HepG2 (cell line): ENCODE data around the gene RPL36. TPM values are rescaled to one million over a fixed set of nuclear protein-coding genes. Genes with fewer than 3 reads are reported as not detected.
A peak's percentile ranks its signal among the peaks of the same experiment; 100 is the strongest.

Experiments used
- CBFB ChIP-seq: sonication (generic); formaldehyde crosslinking; IDR thresholded peaks from 2 replicates; pipeline ENCODE4 v1.4.0; 2020; ENCODE audit warnings: missing genetic modification reagents
- FOXA1 ChIP-seq, 2 experiments: fragments of 450-650 bp in 1 of 2; sonication (generic) in 1 of 2; formaldehyde crosslinking in 1 of 2; IDR thresholded peaks; 2 replicates each; pipeline versions ENCODE4 v1.4.0 to v1.6.1; 2016 to 2020; ENCODE audit warnings: missing genetic modification reagents in 1 of 2
- HMGXB3 ChIP-seq: sonication (generic); formaldehyde crosslinking; IDR thresholded peaks from 2 replicates; pipeline ENCODE4 v1.4.0; 2020; ENCODE audit warnings: missing genetic modification reagents, borderline replicate concordance
- MEIS1 ChIP-seq: sonication (generic); formaldehyde crosslinking; IDR thresholded peaks from 2 replicates; pipeline ENCODE4 v1.9.0; 2021; ENCODE audit warnings: mild to moderate bottlenecking, missing genetic modification reagents, moderate library complexity, borderline replicate concordance
- MXD4 ChIP-seq: IDR thresholded peaks from 2 replicates; pipeline ENCODE4 v1.6.1; 2016; ENCODE audit warnings: mild to moderate bottlenecking, missing biosample characterization, missing genetic modification reagents
- POLR2A ChIP-seq, 2 experiments: IDR thresholded peaks; 2 replicates each; pipeline ENCODE4 v1.6.1; 2011; ENCODE audit warnings: low read depth in 2 of 2, low read length in 2 of 2, mild to moderate bottlenecking in 1 of 2, moderate library complexity in 1 of 2; ENCODE audit not compliant: insufficient read depth in 1 of 2
- ZFX ChIP-seq: sonication (generic); formaldehyde crosslinking; IDR thresholded peaks from 2 replicates; pipeline ENCODE4 v1.4.0; 2020; ENCODE audit warnings: mild to moderate bottlenecking, low read depth, missing genetic modification reagents, moderate library complexity
- ZNF136 ChIP-seq: sonication (generic); formaldehyde crosslinking; IDR thresholded peaks from 2 replicates; pipeline ENCODE4 v1.8.1; 2022; ENCODE audit warnings: low read depth, mild to moderate bottlenecking, moderate library complexity, missing genetic modification reagents
- ZNF225 ChIP-seq: sonication (generic); formaldehyde crosslinking; IDR thresholded peaks from 2 replicates; pipeline ENCODE4 v1.4.0; 2020; ENCODE audit warnings: mild to moderate bottlenecking, missing genetic modification reagents
- ZNF564 ChIP-seq: sonication (generic); formaldehyde crosslinking; IDR thresholded peaks from 2 replicates; pipeline ENCODE4 v1.8.1; 2023; ENCODE audit warnings: mild to moderate bottlenecking, missing genetic modification reagents
- ZNF607 ChIP-seq: sonication (generic); formaldehyde crosslinking; IDR thresholded peaks from 2 replicates; pipeline ENCODE4 v1.5.1; 2020; ENCODE audit warnings: missing genetic modification reagents, mild to moderate bottlenecking, borderline replicate concordance
- ZNF616 ChIP-seq: sonication (generic); formaldehyde crosslinking; IDR thresholded peaks from 2 replicates; pipeline ENCODE4 v1.5.0; 2020; ENCODE audit warnings: low read depth, mild to moderate bottlenecking, missing genetic modification reagents
- ZNF724P ChIP-seq: sonication (generic); formaldehyde crosslinking; IDR thresholded peaks from 2 replicates; pipeline ENCODE4 v1.8.0; 2022; ENCODE audit warnings: missing genetic modification reagents, borderline replicate concordance
- ZNF891 ChIP-seq: sonication (generic); formaldehyde crosslinking; IDR thresholded peaks from 2 replicates; pipeline ENCODE4 v1.5.0; 2020; ENCODE audit warnings: mild to moderate bottlenecking, missing genetic modification reagents
- ZSCAN21 ChIP-seq: sonication (generic); formaldehyde crosslinking; IDR thresholded peaks from 2 replicates; pipeline ENCODE4 v1.8.0; 2022; ENCODE audit warnings: mild to moderate bottlenecking, missing genetic modification reagents, moderate library complexity, borderline replicate concordance
- polyA plus RNA-seq, 8 experiments: library from polyadenylated mRNA; depleted of rRNA in 3 of 8; stranded (reverse) in 7 of 8; unstranded in 1 of 8; fragments of >200 nt; fragmentation: Illumina TruSeq in 4 of 8; extraction: Trizol in 4 of 8; gene quantifications; 2 replicates each; pipeline versions ENCODE4 v1.2.1 to v1.2.3, GENCODE V29; 2011 to 2016; ENCODE audit warnings: low read depth in 4 of 8, missing spikeins in 1 of 8, mixed read lengths in 1 of 8; ENCODE audit not compliant: insufficient read depth in 1 of 8
- total RNA-seq, 5 experiments: library from RNA; depleted of rRNA; stranded (reverse); fragments of >200 nt; fragmentation: Illumina TruSeq; extraction: Trizol; gene quantifications; 2 replicates each; pipeline ENCODE4 v1.2.3, GENCODE V29; 2016; ENCODE audit warnings: low read depth in 1 of 5
- TF ChIP-seq, protein P1 (sequence below): fragments of 450-650 bp; IDR thresholded peaks from 2 replicates; pipeline ENCODE4 v1.6.1; 2016
- TF ChIP-seq, protein P2 (sequence below): sonication (generic); formaldehyde crosslinking; IDR thresholded peaks from 2 replicates; pipeline ENCODE4 v1.4.0; 2020; ENCODE audit warnings: mild to moderate bottlenecking, missing genetic modification reagents, borderline replicate concordance

The RPL36 gene
- total and polyA plus RNA-seq, 2 of the 13 experiments (the other 11 are each of a cell fraction or from before 2014, with no cell fraction given), result 706 to 740 TPM

- TF ChIP-seq FOXA1 (IDR thresholded peaks at IDR 0.05), result no peak
- no peak for TF ChIP-seq FOXA1 (CRISPR knock-in tag; IDR thresholded peaks at IDR 0.05)
- TF ChIP-seq ZNF136 (CRISPR knock-in tag), result peak; percentile 97
- TF ChIP-seq ZFX (CRISPR knock-in tag), result peak; percentile 97
- TF ChIP-seq, protein P1, sequence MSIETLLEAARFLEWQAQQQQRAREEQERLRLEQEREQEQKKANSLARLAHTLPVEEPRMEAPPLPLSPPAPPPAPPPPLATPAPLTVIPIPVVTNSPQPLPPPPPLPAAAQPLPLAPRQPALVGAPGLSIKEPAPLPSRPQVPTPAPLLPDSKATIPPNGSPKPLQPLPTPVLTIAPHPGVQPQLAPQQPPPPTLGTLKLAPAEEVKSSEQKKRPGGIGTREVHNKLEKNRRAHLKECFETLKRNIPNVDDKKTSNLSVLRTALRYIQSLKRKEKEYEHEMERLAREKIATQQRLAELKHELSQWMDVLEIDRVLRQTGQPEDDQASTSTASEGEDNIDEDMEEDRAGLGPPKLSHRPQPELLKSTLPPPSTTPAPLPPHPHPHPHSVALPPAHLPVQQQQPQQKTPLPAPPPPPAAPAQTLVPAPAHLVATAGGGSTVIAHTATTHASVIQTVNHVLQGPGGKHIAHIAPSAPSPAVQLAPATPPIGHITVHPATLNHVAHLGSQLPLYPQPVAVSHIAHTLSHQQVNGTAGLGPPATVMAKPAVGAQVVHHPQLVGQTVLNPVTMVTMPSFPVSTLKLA, result no peak
- peak; percentile 76; the same call in 1 of the 2 replicates for TF ChIP-seq MEIS1 (CRISPR knock-in tag)
- peak; percentile 99 for TF ChIP-seq POLR2A (IDR thresholded peaks at IDR 0.05; ENCODE audit: insufficient read depth in 1 of 2, low read depth in 2 of 2, low read length in 2 of 2)
- peak; percentile 77; the same call in 1 of the 2 replicates for TF ChIP-seq ZNF891 (CRISPR knock-in tag)
- peak; percentile 81 for TF ChIP-seq CBFB
- TF ChIP-seq ZNF724P (CRISPR knock-in tag), result peak; percentile 95
- peak; percentile 88; the same call in 1 of the 2 replicates for TF ChIP-seq ZNF564 (CRISPR knock-in tag)
- TF ChIP-seq ZSCAN21 (CRISPR knock-in tag), result peak; percentile 74; the same call in 1 of the 2 replicates
- TF ChIP-seq ZNF225 (CRISPR knock-in tag), result peak; percentile 73; the same call in 1 of the 2 replicates
- peak; percentile 75; the same call in 1 of the 2 replicates for TF ChIP-seq MXD4 (CRISPR knock-in tag)
- peak; percentile 73; the same call in 1 of the 2 replicates for TF ChIP-seq ZNF607 (CRISPR knock-in tag)
- TF ChIP-seq ZNF616 (CRISPR knock-in tag), result peak; percentile 91
- TF ChIP-seq, protein P2, sequence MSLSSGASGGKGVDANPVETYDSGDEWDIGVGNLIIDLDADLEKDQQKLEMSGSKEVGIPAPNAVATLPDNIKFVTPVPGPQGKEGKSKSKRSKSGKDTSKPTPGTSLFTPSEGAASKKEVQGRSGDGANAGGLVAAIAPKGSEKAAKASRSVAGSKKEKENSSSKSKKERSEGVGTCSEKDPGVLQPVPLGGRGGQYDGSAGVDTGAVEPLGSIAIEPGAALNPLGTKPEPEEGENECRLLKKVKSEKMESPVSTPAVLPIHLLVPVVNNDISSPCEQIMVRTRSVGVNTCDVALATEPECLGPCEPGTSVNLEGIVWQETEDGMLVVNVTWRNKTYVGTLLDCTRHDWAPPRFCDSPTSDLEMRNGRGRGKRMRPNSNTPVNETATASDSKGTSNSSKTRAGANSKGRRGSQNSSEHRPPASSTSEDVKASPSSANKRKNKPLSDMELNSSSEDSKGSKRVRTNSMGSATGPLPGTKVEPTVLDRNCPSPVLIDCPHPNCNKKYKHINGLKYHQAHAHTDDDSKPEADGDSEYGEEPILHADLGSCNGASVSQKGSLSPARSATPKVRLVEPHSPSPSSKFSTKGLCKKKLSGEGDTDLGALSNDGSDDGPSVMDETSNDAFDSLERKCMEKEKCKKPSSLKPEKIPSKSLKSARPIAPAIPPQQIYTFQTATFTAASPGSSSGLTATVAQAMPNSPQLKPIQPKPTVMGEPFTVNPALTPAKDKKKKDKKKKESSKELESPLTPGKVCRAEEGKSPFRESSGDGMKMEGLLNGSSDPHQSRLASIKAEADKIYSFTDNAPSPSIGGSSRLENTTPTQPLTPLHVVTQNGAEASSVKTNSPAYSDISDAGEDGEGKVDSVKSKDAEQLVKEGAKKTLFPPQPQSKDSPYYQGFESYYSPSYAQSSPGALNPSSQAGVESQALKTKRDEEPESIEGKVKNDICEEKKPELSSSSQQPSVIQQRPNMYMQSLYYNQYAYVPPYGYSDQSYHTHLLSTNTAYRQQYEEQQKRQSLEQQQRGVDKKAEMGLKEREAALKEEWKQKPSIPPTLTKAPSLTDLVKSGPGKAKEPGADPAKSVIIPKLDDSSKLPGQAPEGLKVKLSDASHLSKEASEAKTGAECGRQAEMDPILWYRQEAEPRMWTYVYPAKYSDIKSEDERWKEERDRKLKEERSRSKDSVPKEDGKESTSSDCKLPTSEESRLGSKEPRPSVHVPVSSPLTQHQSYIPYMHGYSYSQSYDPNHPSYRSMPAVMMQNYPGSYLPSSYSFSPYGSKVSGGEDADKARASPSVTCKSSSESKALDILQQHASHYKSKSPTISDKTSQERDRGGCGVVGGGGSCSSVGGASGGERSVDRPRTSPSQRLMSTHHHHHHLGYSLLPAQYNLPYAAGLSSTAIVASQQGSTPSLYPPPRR, result peak; percentile 67; the same call in 1 of the 2 replicates
- no peak; the same call in 1 of the 2 replicates for TF ChIP-seq HMGXB3
Observed at GRCh38 chr19:5690125-5690954, at the start of gene RPL36 (continued).
